ENCODE results near the gene MAML2. TPM values are rescaled to one million over a fixed set of nuclear protein-coding genes. Genes with fewer than 3 reads are reported as not detected.
A peak's percentile ranks its signal among the peaks of the same experiment; 100 is the strongest.

Gene MAML2
- total RNA-seq, 2 experiments from 2014 or later: 14.7 to 15.5 TPM

- ATAC-seq (peak; percentile 31), DNase-seq (peak; percentile 67)
- POLR2A ChIA-PET: interaction anchor here (0.6 to 4.6 kb wide), 13 partner anchors 9 to 1412 kb away, joined by 3 to 36 read pairs (median 4); partner anchors contain the start of genes CCDC82, CEP57, FAM76B and JRKL
- Mint-ChIP-seq H3K4me3 (peak overlapping the region; percentile 91), H3K4me1 (ENCODE audit: low read depth) (peaks cover 61% of the 10 kb centered on the region), H3K36me3 (ENCODE audit: low read depth) (peaks cover 36% of the 10 kb centered on the region), H3K27me3 (ENCODE audit: low read depth) (no peaks in the 10 kb centered on the region), H3K9me3 (ENCODE audit: insufficient read depth) (no peaks in the 10 kb centered on the region), H3K27ac (peak overlapping the region; percentile 95)
- CTCF ChIA-PET: interaction anchor here (0.6 to 11.4 kb wide), 21 partner anchors 8 to 503 kb away, joined by 3 to 171 read pairs (median 6); no protein-coding TSS in a partner anchor
These were observed 3.9 kb downstream of the MAML2 start for GRCh38 chr11:96338910-96339705.

- Mint-ChIP-seq H3K4me3 (peak overlapping the region; percentile 91), H3K4me1 (ENCODE audit: low read depth) (peaks cover 59% of the 10 kb centered on the region), H3K36me3 (ENCODE audit: low read depth) (peaks cover 39% of the 10 kb centered on the region), H3K27me3 (ENCODE audit: low read depth) (no peaks in the 10 kb centered on the region), H3K27ac (peak overlapping the region; percentile 30), H3K9me3 (ENCODE audit: insufficient read depth) (no peaks in the 10 kb centered on the region)
- ChIA-PET CTCF (interaction anchor here (0.6 to 11.4 kb wide), 19 partner anchors 10 to 545 kb away, joined by 3 to 171 read pairs (median 4); no protein-coding TSS in a partner anchor), POLR2A (interaction anchor here (0.7 to 3.8 kb wide), 5 partner anchors 51 to 548 kb away, joined by 3 to 19 read pairs (median 6); partner anchors contain the start of genes CCDC82, CEP57, FAM76B and JRKL)
- ATAC-seq (no peak), DNase-seq (peak; percentile 61)
These were observed 5.2 kb downstream of the MAML2 start for GRCh38 chr11:96337541-96338431.

GRCh38 chr11:96335388-96335787, 7.6 kb downstream of the MAML2 start:
- H3K9me3 Mint-ChIP-seq (ENCODE audit: insufficient read depth): no peaks in the 10 kb centered on the region
- H3K27me3 Mint-ChIP-seq (ENCODE audit: low read depth): no peaks in the 10 kb centered on the region
- DNase-seq: no peak
- CTCF ChIA-PET: interaction anchor here (0.7 to 11.4 kb wide), 5 partner anchors 14 to 244 kb away, joined by 3 to 171 read pairs (median 3); no protein-coding TSS in a partner anchor
- POLR2A ChIA-PET: interaction anchor here (0.9 to 1.5 kb wide), 3 partner anchors 9 to 54 kb away, joined by 3 read pairs; no protein-coding TSS in a partner anchor
- peaks cover 47% of the 10 kb centered on the region for H3K36me3 Mint-ChIP-seq (ENCODE audit: low read depth)
- H3K4me1 Mint-ChIP-seq (ENCODE audit: low read depth): peaks cover 75% of the 10 kb centered on the region
- no peak for ATAC-seq
- H3K27ac Mint-ChIP-seq: no peak overlapping the region
- H3K4me3 Mint-ChIP-seq: no peak overlapping the region

GRCh38 chr11:96334219-96334618, 8.8 kb downstream of the MAML2 start:
- no peak for DNase-seq
- H3K27ac Mint-ChIP-seq: no peak overlapping the region
- H3K4me1 Mint-ChIP-seq (ENCODE audit: low read depth): peaks cover 76% of the 10 kb centered on the region
- CTCF ChIA-PET: interaction anchor here (0.5 to 11.4 kb wide), 4 partner anchors 9 to 1182 kb away, joined by 3 to 171 read pairs (median 4); partner anchors contain the start of gene MAML2
- no peak overlapping the region for H3K4me3 Mint-ChIP-seq
- POLR2A ChIA-PET: interaction anchor here (1.0 kb wide), 1 partner anchor 10 kb away, joined by 3 read pairs; no protein-coding TSS in a partner anchor
- no peak for ATAC-seq
- H3K9me3 Mint-ChIP-seq (ENCODE audit: insufficient read depth): no peaks in the 10 kb centered on the region
- H3K27me3 Mint-ChIP-seq (ENCODE audit: low read depth): no peaks in the 10 kb centered on the region
- H3K36me3 Mint-ChIP-seq (ENCODE audit: low read depth): peaks cover 50% of the 10 kb centered on the region

GRCh38 chr11:96333191-96333719, 9.7 kb downstream of the MAML2 start:
- Mint-ChIP-seq H3K27me3 (ENCODE audit: low read depth) (no peaks in the 10 kb centered on the region), H3K9me3 (ENCODE audit: insufficient read depth) (no peaks in the 10 kb centered on the region), H3K4me1 (ENCODE audit: low read depth) (peaks cover 75% of the 10 kb centered on the region), H3K4me3 (no peak overlapping the region), H3K36me3 (ENCODE audit: low read depth) (peaks cover 51% of the 10 kb centered on the region), H3K27ac (no peak overlapping the region)
- DNase-seq (no peak), ATAC-seq (no peak)
- CTCF ChIA-PET: interaction anchor here (0.7 to 4.0 kb wide), 4 partner anchors 8 to 77 kb away, joined by 3 to 51 read pairs (median 3); partner anchors contain the start of gene MAML2
- POLR2A ChIA-PET: interaction anchor here (0.6 to 1.3 kb wide), 2 partner anchors 143 to 544 kb away, joined by 3 read pairs; partner anchors contain the start of gene FAM76B

- H3K27ac Mint-ChIP-seq: peak overlapping the region; percentile 10
- no peaks in the 10 kb centered on the region for H3K9me3 Mint-ChIP-seq (ENCODE audit: insufficient read depth)
- POLR2A ChIA-PET: interaction anchor here (0.6 to 1.3 kb wide), 3 partner anchors 17 to 543 kb away, joined by 3 to 5 read pairs (median 3); partner anchors contain the start of gene FAM76B
These were observed 10.7 kb downstream of the MAML2 start for GRCh38 chr11:96332126-96332771.

GRCh38 chr11:96331699-96332116, 11.3 kb downstream of the MAML2 start:
- Mint-ChIP-seq H3K27ac (no peak overlapping the region), H3K4me3 (no peak overlapping the region)

More at GRCh38 chr11:96332126-96332771, 10.7 kb downstream of the MAML2 start:
- H3K4me1 Mint-ChIP-seq (ENCODE audit: low read depth): peaks cover 65% of the 10 kb centered on the region
- CTCF ChIA-PET: interaction anchor here (0.7 to 4.0 kb wide), 6 partner anchors 9 to 497 kb away, joined by 3 to 51 read pairs (median 3); partner anchors contain the start of gene MAML2
- H3K4me3 Mint-ChIP-seq: no peak overlapping the region
- peaks cover 41% of the 10 kb centered on the region for H3K36me3 Mint-ChIP-seq (ENCODE audit: low read depth)
- H3K27me3 Mint-ChIP-seq (ENCODE audit: low read depth): no peaks in the 10 kb centered on the region
- ATAC-seq: no peak
- DNase-seq: no peak

GRCh38 chr11:96330511-96330859, 12.5 kb downstream of the MAML2 start:
- Mint-ChIP-seq H3K4me3 (no peak overlapping the region), H3K27ac (peak overlapping the region; percentile 56)
- no peak for DNase-seq

More at GRCh38 chr11:96331699-96332116, 11.3 kb downstream of the MAML2 start:
- Mint-ChIP-seq H3K36me3 (ENCODE audit: low read depth) (peaks cover 43% of the 10 kb centered on the region), H3K9me3 (ENCODE audit: insufficient read depth) (no peaks in the 10 kb centered on the region), H3K4me1 (ENCODE audit: low read depth) (peaks cover 60% of the 10 kb centered on the region), H3K27me3 (ENCODE audit: low read depth) (no peaks in the 10 kb centered on the region)
- ChIA-PET POLR2A (interaction anchor here (0.6 to 0.7 kb wide), 2 partner anchors 16 to 37 kb away, joined by 3 to 5 read pairs; no protein-coding TSS in a partner anchor), CTCF (interaction anchor here (0.9 to 4.0 kb wide), 3 partner anchors 10 to 496 kb away, joined by 3 to 51 read pairs (median 4); partner anchors contain the start of gene MAML2)
- DNase-seq: no peak
- no peak for ATAC-seq

GRCh38 chr11:96329855-96330510, 13.0 kb downstream of the MAML2 start:
- POLR2A ChIA-PET: interaction anchor here (1.0 to 1.4 kb wide), 2 partner anchors 9 to 12 kb away, joined by 3 to 5 read pairs; no protein-coding TSS in a partner anchor
- DNase-seq: no peak
- H3K36me3 Mint-ChIP-seq (ENCODE audit: low read depth): peaks cover 41% of the 10 kb centered on the region
- peak overlapping the region; percentile 4 for H3K27ac Mint-ChIP-seq
- H3K9me3 Mint-ChIP-seq (ENCODE audit: insufficient read depth): no peaks in the 10 kb centered on the region
- H3K4me1 Mint-ChIP-seq (ENCODE audit: low read depth): peaks cover 52% of the 10 kb centered on the region
- no peak overlapping the region for H3K4me3 Mint-ChIP-seq
- CTCF ChIA-PET: interaction anchor here (4.0 kb wide), 1 partner anchor 11 kb away, joined by 51 read pairs; the partner anchor contains the start of gene MAML2
- peak; percentile 24 for ATAC-seq
- no peaks in the 10 kb centered on the region for H3K27me3 Mint-ChIP-seq (ENCODE audit: low read depth)

More at GRCh38 chr11:96330511-96330859, 12.5 kb downstream of the MAML2 start:
- ChIA-PET CTCF (interaction anchor here (4.0 kb wide), 1 partner anchor 11 kb away, joined by 51 read pairs; the partner anchor contains the start of gene MAML2), POLR2A (interaction anchor here (1.0 to 1.4 kb wide), 2 partner anchors 8 to 11 kb away, joined by 3 to 5 read pairs; no protein-coding TSS in a partner anchor)
- Mint-ChIP-seq H3K27me3 (ENCODE audit: low read depth) (no peaks in the 10 kb centered on the region), H3K9me3 (ENCODE audit: insufficient read depth) (no peaks in the 10 kb centered on the region), H3K4me1 (ENCODE audit: low read depth) (peaks cover 53% of the 10 kb centered on the region), H3K36me3 (ENCODE audit: low read depth) (peaks cover 42% of the 10 kb centered on the region)
- ATAC-seq: no peak

All from activated CD8-positive, alpha-beta T cell treated with anti-CD3 and anti-CD28 coated beads, Interleukin-2, amount 10 ng/mL, durations not matched to agents 7 days and 5 days (primary cell).